Measurements from ENCODE around the gene SLC17A7.

DNA sequence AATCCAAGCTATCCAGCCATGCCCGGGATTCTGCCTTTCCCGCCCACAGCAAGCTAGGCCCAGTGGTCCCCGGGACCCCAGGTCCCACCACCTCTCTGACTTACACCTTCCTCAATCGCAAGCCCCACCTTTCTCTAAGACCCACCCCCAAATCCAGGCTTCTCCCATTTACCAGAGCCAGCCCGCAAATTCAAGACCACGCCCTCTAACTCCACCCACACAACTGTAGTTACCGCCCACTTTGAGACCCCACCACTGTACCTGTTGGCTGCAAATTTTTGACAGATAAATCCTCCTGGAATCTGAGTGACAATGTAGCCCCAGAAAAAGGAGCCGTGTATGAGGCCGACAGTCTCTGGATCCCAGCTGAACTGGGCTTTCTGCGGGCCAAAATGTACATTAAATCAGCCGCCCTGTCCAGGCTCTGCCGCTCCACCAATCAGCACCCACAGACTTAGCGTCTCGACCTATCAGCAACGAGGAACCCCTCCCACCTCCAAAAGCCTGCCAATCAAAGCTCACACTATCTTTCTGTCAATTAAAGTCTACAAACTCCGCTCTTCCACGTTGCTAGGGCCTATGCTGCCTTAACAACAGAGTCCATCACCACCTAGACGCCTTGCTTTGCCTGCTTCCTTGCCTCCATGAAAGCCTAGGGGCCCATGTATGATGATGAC is 6.3 kb downstream of the SLC17A7 start:
- TF ChIP-seq, protein P1, sequence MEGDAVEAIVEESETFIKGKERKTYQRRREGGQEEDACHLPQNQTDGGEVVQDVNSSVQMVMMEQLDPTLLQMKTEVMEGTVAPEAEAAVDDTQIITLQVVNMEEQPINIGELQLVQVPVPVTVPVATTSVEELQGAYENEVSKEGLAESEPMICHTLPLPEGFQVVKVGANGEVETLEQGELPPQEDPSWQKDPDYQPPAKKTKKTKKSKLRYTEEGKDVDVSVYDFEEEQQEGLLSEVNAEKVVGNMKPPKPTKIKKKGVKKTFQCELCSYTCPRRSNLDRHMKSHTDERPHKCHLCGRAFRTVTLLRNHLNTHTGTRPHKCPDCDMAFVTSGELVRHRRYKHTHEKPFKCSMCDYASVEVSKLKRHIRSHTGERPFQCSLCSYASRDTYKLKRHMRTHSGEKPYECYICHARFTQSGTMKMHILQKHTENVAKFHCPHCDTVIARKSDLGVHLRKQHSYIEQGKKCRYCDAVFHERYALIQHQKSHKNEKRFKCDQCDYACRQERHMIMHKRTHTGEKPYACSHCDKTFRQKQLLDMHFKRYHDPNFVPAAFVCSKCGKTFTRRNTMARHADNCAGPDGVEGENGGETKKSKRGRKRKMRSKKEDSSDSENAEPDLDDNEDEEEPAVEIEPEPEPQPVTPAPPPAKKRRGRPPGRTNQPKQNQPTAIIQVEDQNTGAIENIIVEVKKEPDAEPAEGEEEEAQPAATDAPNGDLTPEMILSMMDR (IDR thresholded peaks at IDR 0.05 in 8 of 11, conservative IDR thresholded peaks at IDR 0.05 in 3 of 11) = no peak
- TF ChIP-seq POLR2A (IDR thresholded peaks at IDR 0.05) (no peak), POLR2AphosphoS5 (IDR thresholded peaks at IDR 0.05) (no peak)

Data from spleen (tissue), 7 donors.